MV-4-11 (cell line): ENCODE measurements around the gene EGFR.

Source experiments
- DNase-seq: peaks from one replicate; lab custom pipeline; 2025; lab: John Stamatoyannopoulos, UW

The EGFR gene

GRCh38 chr7:55212176-55212575, 193.4 kb downstream of the EGFR start:
- no peak for DNase-seq

DNA sequence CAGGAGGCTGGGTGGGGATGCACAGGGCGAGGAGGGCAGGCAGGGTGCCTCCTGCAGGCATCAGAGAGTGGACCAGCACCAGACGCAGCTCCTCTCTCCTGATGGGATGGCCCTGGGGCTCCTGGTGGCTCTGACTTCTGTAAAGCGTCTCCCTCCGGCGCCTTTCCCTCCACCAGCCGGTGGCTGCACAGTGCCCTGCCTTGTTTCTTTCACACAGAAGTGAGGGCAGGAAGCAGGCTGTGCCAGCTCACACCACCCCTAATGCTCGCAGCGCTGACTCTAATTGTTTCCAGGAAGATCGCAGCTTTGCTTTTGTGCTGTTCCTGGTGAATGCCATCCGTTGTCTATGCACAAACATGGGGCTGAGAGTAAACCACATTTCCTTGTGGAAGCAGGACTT, 194.0 kb downstream of the EGFR start:
- no peak for DNase-seq

GRCh38 chr7:55214707-55215106, 195.9 kb downstream of the EGFR start:
- no peak for DNase-seq

- no peak for DNase-seq
Observed at GRCh38 chr7:55223023-55223422, 204.2 kb downstream of the EGFR start.

DNA sequence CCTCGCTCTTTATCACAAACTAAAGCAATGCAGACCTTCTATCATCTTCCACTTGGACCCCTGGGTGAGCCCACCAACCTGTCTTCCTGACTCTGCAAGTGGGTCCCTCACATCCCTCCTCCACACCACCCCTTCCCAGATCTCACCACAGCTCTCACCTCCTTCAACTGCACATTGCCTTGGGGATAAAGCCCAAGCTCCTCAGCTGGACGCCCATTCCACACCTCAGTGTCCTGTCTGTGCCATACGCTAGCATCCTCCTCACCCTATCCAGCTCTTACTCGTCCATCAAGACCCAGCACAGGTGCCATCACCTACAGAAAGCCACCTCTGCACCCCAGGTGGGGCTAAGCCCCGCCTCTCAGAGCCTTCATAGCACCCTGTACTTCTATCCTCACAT, 205.3 kb downstream of the EGFR start:
- DNase-seq = no peak

DNA sequence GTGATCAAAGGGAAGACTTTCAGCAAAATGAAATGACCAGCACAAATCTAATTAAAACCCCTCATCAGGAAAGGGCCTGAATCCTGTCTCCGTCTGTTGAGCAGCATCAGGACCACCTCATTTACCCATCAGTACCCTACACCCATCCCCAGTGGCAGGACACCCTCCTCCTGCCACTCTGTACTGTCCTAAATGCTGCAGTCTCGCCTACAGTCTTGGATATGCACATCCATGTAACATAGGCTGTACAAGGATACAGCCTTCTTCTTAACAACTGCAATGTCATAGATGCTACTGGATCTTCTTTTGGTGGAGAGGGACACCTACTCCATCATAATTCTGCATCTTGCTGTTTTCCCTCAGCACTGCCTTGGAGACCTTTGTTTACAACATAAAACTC, 206.0 kb downstream of the EGFR start:
- no peak for DNase-seq

- peak; percentile 10 for DNase-seq
Observed at GRCh38 chr7:55230014-55230413, 211.2 kb downstream of the EGFR start.

DNA sequence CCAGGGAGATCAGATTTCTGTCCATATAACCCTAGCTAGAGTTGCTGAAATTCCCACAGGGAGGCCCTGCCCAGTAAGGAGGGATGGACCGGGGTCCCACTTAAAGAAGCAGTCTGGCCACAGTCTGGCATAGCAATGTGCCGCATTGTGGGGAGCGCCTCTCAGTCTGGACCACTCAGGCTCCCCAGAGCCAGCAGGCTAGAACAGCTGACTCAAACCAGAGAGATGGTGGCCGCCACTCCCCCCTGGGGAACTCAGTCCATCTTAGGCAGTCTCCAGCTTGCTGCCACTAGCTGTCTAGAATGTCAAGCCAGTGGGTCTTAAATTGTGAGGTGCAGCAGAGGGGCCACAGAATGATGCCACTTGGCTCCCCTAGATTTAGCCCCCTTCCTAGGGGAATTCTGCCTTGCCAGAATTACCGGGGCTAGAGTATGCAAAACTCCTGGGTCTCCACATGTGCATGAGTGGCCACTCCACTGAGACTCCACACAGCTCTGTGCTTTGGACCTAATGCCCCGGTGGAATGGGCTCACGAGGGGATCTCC, 213.0 kb downstream of the EGFR start:
- DNase-seq = no peak

GRCh38 chr7:55233001-55233400, 214.2 kb downstream of the EGFR start:
- DNase-seq = no peak

DNA sequence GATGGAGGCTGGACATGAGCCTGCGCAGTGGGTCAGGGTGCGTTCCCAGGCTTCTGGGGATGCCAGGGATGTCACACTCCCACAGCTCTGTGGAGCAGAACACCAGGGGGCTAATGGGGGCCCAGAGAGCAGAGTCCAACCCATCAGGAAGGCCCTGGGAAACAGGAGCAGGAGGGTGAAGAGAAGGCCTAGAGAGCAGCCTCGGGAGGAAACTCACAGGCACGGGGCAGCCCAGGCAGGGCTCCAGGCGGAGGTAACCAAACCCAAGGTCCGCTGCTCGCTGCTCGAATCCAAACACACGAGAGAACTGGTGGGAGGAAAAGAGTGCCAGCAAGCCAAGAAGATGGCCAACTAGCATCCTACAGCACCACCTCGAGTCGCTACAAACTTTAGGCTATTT, 215.6 kb downstream of the EGFR start:
- DNase-seq = no peak

- DNase-seq = no peak
Observed at GRCh38 chr7:55235115-55235514, 216.3 kb downstream of the EGFR start.

- no peak for DNase-seq
Observed at GRCh38 chr7:55235801-55236200, 217.0 kb downstream of the EGFR start.

- no peak for DNase-seq
Observed at GRCh38 chr7:55236476-55236875, 217.7 kb downstream of the EGFR start.

- no peak for DNase-seq
Observed at GRCh38 chr7:55237156-55237893, 218.5 kb downstream of the EGFR start.

DNA sequence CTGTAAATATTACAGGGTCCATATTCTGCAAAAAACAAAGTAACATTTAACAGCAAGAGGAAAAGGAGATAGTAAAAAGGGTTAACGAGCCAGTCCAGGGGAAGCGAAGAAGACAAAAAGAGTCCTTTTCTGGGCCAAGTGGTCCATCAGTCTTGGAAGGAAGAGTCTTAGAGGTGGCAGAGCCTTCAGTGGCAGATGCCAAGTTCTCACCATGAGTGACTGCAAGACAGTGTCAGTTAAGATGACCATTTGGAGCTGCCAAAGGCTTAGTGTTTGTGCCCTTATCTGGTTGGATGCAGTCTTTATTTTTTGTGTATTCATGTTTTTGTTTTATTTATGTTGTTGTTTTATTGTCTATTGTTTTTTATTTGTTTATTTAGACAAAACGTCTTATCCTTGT, 220.6 kb downstream of the EGFR start:
- DNase-seq = no peak

DNA sequence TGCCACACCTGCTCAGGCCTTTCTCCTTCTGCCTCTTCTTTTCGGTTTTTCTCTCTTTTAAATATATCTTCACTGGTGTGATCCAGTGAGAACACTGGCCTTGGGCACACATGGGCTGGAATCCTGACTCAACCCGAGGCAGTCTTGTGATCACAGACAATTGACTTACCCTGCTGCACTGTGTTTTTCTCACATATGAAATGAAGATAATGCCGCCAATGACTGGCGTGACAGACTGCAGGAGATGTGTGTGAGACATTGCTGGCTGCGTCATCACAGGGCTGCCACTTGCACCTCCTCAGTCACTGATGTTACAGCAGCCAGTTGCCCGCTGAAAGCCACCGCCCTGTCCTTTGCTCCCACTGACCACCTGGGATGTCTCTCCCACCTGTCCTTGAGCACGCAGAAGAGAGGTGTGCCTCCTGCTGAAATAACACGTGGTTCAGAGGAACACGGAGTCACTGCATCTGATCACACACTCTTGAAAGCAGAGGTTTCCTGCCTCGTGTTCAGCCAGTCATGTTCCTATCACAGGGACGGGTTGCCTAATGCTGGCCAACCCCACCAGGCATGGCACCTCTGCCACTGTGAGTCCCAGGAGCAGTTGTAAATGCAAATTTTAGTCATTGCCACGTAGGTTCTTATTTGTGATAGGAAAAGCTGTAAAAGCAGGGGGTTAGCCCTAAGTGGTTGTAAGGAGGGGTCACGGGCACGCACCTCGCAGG, 221.8 kb downstream of the EGFR start:
- no peak for DNase-seq

DNA sequence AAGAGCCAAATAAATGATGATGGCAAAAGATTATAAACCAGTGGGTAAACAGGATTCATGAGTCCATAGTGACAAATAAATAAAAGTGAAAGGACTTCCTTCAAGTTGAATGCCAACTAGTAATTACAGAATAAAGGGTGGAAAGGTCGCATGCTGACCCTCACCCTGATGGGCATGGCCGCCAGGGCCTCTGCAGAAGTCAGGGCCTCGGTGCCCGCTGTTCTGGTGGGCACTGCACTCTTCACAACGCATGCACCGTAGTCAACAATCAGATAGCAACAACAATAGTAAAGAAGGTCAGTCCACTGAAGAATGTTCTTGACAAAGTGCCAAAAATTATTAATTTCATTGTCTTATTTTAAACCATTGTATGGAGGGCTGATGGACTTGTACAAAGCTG, 223.1 kb downstream of the EGFR start:
- DNase-seq = no peak

DNA sequence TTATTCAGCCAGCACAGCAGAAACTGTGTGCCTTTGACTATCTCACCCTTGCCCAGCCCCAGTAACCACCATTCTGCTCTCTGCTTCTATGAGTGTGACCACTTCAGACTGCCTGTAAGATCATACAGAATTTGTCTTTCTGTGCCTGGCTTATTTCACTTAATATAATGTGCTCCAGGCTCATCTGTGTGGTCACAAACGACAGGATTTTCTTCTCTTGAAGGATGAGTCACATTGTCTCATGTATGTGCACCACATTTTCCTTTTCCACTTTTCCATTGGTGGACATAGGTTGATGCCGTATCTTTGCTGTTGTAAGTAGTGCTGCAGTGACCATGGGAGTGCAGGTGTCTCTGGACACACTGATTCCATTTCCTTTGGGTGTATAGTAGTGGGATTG, 223.8 kb downstream of the EGFR start:
- no peak for DNase-seq

- no peak for DNase-seq
Observed at GRCh38 chr7:55244006-55244745, 225.4 kb downstream of the EGFR start.

DNA sequence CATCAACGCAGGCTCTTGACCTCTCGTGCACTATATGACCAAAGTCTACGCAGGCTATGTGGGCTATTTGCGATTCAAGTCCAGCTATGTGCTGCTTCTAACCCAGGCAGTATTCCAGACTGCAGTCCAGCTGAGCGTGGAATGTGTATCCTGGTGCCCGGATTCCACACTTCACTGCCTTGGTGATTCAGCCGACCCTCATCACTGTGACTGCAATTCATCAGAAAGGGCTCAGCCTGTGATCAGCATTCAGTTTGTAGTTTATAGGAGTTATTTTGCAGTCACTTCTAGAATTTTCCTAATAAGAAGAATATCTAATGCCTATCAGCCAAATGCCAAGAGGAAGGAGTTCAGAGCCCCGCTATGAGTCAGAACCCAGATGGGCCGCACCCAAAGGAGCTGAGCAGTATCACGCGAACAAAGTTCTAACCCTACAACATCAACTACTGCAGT, 226.5 kb downstream of the EGFR start:
- no peak for DNase-seq

DNA sequence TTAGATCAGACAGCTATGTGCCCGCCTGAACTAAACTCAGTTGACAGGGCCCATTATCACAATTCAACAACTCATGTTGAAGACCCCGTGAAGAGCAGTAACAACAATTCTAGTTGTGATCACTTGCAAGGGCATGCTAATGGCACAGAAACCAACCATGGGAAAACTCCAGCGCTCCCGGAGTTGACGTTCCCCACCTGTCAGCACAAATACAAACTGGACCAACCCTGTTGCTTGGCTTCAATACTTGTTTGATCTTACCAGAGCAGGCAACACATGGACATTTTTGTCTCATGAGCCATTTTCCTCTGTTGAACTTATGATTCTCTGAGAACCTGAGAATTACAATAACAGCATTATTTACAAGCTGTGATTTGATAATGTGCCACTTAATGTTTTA, 227.4 kb downstream of the EGFR start:
- no peak for DNase-seq

GRCh38 chr7:55247428-55247827, 228.6 kb downstream of the EGFR start:
- DNase-seq = no peak

GRCh38 chr7:55248526-55248925, 229.7 kb downstream of the EGFR start:
- no peak for DNase-seq
